Measurements from ENCODE around the gene ARHGEF7.

ARHGEF7 gene

DNA sequence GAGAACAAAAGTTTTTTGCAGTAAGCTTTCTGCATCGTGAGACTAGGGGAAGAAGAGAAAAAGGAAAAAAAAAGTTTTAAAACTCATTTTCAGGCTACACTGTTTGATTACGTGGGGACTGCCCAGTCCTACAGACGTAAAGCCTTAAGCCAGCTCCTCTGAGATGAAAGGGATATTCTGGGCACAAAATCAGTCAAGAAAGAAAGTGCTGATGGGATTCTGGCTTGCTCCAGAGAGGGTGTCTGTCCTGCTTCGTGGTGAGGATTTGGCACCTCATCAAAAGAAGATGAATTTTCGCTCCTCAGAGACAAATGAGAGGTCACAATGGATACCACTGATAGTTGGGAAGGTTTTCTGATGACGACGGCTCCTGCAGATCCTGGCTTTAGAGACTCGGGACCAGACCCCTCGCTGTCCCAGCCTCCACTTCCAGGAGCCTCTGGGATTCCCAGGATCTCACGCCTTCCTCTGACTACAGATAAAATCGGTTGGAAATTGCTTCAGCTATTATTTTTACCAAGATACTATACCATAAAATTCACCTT is 215.0 kb downstream of the ARHGEF7 start:
- DNase-seq = peak; percentile 11

DNA sequence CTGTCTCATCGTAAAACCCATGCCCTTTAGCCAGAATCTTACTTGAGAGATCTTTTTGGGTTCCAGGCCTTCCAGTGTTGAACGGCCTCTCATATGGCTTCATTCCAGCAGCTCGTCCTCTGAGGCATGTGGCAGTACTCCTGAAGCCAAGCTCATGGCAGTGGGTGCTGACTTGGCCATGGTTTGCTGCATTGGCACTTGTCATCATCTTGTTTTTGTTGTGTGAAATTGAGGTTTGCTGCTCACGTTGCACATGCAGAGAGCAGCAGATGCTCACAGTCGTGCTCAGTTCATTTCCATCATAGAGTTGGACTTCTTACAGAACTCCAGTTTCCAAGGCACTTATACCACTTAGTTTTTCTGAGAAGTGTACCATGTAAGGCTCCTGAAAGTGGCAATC is 220.2 kb downstream of the ARHGEF7 start:
- DNase-seq = no peak

DNA sequence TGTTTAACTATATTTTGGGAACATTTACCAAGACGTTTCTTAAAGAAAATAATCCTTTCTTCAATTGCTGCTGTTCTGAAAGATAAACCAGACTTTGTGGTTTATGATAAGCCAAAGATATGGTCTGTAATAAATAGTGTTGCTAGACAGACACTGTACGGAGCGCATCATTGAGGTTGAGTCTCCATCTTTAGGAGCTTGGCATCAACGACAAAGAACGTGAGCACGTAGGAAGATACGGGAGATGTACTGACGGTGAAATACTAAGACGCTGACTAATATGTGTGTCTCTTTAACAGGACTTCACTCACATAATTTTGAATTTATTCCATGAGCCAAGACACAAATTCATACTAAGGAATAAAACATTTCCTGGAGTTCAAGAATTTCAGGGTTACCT is 221.6 kb downstream of the ARHGEF7 start:
- peak; percentile 55 for DNase-seq

DNA sequence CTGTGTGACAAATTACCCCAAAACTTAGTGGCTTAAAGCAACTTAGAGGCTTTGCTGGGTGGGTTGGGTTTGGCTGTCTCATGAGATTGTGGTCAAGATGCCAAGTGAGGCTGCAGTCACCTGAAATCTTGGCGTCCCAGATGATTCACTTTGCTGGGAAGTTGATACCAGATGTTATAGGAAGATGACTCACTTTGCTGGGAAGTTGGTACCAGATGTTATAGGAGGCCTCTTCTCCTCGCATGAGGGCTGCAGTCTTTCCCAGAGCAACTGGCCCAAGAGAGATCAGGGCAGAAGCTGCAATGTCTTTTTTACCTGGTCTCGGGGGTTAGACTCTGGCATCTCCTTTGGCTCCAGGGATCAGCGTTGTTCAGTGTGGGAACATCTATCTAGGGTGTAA is 222.1 kb downstream of the ARHGEF7 start:
- peak; percentile 95 for DNase-seq

DNA sequence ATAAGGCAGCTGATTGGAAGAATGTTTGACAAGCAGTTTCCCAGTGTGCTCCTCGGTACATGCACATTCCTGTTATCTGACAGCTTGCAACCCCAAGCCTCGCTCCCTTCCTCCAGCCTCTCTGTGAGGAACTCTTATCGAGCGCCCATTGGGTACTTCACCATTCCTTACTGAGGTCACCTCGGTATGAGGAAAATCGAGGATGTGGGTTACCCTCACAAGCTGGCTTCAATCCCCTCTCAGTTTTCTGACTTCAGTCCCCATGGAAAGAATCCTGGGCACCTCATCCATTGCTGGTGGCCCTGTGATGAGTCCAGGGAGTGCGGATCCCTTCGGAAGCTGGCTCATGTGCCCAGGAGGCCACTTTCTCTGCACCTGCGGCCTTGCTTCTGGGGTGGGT is 222.6 kb downstream of the ARHGEF7 start:
- peak; percentile 22 for DNase-seq

DNA sequence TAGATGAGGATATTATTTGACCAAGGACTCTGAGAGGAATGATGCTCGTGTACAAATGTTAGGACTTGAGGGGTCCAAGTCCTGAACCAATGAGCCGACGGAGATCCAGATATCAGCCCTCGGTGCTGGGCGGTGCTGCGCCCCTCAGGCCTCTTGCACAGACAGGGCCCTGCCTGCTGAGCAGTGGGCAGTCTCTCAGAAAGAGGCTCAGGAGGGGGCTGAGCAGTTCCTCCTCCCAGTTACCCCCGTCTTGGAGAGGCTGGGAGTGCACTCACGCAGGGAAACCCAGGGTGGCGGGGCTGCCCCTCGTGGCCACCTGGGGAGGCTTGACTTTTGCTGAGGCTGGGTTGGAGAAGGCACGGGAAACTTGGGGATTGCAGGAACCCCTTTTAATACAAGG is 223.7 kb downstream of the ARHGEF7 start:
- DNase-seq = no peak

DNA sequence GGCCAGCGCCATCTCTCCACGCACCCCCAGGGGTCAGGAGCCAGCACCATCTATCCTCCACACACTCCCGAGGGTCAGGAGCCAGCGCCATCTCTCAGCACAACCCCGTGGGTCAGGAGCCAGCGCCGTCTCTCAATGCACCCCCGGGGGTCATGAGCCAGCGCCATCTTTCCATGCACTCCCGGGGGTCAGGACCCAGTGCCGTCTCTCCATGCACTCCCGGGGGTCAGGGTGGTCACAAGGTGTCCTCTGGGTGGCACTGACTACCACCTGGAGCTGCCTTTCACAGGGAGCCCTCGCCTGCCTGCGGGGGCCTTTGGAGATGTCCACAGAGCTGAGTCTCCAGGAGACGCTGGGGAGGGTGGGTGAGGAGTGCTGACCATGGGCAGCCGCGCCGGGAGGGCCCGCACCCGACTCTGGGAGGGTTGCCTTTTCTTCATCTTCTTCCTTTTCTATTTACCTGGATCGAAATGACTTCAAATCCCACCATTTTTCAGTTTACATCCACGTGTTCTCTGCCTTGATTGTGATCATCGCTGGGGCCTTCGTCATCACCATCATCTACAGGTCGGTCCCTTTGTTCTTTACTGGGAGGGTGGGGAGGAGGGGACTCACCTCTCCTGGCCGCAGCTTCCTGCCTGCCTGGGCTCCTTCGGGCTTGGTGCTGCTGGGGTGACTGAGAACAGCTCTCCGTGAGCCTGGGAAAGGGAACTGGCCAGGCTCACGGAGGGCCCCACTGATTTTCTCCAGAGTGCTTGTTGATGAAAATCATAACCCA is 224.4 kb downstream of the ARHGEF7 start:
- DNase-seq = no peak

DNA sequence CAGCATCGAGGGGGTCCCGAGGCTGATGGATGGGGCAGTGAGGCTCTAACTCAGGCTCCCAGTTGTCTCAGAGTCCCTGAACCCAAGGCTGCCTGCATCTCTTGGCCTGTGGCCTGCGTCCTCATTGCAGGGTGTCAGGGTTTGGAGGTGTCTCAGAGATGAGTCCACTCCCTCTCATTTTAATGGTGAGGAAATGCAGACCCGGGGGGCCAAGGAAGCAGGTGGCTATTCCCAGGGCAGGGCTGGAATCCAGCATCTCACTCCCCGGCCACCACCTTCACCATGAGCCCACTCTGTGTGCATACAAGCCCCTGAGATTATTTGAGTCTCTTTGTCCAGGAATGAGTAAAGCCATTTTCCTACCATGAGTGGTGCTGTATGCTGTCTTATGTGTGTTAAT is 226.8 kb downstream of the ARHGEF7 start:
- DNase-seq = no peak

DNA sequence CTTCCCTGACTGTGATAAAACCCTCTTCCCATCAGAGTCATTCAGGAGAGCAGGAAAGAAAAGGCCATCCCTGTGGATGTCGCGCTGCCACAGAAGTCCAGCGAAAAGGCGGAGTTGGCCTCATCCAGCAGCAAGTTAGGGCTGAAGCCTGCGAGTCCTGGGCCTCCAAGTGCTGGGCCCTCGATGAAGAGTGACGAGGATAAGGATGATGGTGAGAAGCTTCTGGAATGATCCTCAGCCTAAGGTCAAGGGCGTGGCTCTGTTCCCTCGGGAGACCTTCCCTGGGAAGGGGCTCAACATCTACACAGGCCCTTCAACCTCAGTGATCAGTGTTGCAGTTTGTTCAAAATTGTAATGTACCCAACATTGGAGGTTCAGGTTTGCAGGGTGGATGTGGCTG is 227.6 kb downstream of the ARHGEF7 start:
- no peak for DNase-seq

DNA sequence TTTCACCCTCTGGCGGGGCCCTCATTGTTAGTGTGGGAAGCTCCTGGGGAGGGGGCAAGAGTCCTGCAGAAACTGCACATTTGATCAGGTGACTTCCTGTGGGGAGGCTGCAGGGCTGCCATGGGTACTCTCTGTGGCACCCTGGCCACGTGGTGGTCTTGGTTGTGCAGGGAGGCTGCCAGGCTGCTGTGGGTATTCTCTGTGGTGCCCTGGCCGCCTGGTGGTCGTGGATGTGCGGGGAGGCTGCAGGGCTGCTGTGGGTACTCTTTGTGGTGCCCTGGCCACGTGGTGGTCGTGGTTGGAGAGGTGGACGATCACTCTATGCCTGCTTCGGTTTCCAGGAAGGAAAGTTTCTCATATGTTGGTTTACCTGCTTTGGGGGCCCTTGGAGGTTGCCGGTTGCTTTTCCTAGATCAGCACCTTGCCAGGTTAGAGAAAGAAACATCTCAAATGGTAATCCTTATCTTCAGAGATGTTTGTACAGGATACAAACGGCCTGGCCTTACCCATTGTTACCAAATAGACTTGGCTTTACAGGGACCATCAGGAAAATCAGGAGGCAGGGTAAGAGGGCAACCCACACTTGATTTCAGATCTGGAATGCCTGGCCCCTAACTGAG is 228.2 kb downstream of the ARHGEF7 start:
- no peak for DNase-seq

DNA sequence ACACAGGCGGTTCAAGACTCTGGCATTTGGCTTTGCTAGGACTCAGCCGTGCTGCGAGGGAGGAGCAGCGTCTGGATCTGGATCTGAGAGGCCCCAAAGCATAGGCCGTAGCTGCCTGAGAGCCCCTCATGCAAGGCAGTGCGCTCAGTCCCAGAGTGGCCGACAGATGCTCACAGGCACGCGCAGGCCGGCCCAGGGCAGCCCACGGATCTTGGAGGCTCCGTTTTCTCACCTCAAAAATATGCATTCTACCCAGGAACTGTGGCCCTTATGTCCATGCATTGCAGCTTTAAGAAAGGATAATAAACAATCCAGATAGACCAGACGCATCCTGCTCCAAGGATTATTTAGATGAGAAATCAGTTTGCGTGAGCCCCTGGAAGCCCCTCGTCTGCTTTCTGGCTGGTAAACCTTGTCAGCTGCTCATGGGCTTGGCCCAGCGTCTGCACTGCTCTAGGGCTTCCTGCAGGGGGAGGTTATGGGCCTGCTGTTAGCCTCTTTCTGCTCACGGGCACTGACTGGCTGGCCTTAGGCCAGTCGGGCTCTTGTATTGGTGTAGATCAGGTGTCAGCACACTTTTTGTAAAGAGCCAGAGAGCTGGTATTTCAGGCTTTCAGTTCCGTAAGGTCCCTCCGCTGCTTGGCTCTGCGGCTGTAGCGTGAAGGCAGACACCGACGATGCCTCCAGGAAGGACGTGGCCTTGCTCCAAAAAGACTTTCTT is 229.5 kb downstream of the ARHGEF7 start:
- DNase-seq = peak; percentile 69

DNA sequence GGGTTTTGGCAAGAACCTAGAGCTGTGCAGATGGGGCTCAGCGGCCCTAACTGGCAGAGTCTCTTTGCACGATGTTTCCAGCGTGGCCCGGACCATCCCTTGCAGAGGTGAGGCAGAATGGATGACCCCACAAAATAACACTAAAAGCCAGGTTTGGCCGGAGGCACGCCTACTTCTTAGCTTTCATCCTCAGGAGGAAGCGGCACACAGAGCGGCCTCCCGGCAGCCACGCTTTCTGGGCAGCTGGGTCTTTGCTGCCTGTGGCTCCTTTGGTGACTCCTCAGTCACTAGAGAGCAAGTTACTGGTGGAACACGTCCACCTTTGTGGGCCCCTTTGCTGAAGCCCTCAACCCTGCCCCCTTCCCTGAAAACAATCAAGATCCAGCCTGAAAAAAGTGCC is 230.6 kb downstream of the ARHGEF7 start:
- no peak for DNase-seq

DNA sequence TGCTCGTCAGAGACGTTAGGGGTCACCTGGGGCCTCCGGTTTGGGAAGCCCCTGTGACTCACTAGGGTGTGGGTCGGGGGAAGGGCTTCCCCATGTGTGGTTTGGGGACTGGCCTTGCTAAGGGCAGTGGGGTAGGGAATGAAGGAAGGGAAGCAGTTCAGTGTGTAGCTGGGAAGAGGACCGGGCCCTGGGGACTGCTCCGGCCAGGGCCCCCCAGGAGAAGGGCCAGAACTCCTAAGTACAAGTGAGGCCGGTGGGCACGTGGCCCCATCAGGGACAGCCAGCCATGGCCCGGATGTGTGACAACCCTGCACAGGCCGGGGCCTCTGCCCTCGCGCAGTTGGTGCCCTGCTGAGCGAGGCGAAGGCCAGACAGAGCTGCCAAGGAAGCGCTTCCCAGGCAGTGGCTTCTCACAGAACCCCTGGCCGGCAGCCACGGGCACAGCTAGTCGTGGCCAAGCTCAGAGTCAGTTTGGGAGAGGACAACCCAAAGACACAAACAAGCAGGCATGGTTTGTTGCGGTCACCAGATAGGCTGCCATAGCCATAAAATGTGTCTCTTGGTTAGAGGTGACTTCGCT is 231.1 kb downstream of the ARHGEF7 start:
- no peak for DNase-seq

DNA sequence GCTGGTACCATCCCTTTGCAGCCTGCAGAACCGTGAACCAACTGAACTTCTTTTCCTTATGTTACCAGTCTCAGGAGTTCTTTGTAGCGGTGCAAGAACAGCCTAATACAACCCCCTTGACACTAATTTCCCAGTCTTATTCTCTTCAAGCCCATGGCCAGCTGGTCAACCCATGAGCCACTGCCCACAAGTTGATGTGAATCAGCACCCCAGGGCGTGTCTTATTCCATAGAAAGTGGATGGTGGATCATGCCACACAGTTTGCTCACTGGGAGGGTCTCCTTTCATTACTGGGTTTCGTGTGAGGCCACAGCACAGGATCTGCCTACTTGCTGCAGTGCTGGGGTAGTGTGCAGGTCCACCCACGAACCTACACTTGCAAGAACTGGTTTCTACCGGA is 232.3 kb downstream of the ARHGEF7 start:
- DNase-seq = no peak

DNA sequence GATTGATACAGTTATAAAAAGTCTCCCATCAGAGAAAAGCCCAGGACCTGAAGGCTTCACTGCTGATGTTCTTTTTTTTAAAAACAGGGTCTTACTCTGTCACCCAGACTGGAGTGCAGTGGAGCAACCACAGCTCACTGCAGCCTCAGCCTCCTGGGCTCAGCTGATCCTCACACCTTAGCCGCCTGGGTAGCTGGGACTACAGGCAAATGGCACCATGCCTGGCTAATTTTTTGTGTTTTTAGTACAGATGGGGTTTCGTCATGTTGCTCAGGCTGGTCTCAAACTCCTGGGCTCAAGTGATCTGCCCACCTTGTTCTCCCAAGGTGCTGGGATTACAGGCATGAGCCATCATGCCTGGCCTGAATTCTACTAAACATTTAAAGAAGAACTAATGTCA is 238.4 kb downstream of the ARHGEF7 start:
- no peak for DNase-seq

DNA sequence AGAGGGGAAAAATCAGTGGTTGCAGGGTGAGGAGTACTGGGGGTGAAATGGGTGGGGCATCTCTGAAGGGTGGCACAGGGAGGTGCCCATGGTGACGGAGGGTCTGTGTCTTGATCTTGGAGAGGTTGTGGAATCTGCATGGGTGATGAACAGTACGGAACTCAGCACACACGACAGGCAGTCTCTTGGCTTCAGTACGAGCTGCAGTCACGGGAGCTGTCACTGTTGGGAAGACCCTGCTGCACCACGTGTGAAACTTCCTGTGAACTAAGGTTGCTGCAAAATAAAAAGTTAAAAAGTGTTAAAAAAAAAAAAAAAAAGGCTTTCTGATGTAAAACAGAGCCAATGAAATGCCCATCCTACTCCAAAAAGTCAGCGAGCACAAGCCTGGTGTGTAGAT is 239.7 kb downstream of the ARHGEF7 start:
- no peak for DNase-seq

Data from fibroblast of upper back skin (primary cell).